ENCODE results near the gene HMOX2. TPM values are rescaled to one million over a fixed set of nuclear protein-coding genes. Genes with fewer than 3 reads are reported as not detected.

The HMOX2 gene
- total and polyA plus RNA-seq, 2 of the 13 experiments (the other 11 are each of a cell fraction or from before 2014, with no cell fraction given), result 60.3 to 70.4 TPM

GRCh38 chr16:4477966-4478365 is 1.8 kb downstream of the HMOX2 start:
- ATAC-seq, result no peak
- peaks cover 31% of the 10 kb centered on the region for H3K79me2 ChIP-seq (ENCODE audit: insufficient read depth, low read length)
- TSS peak; percentile 40 for BruUV-seq (replicated peaks)

More at GRCh38 chr16:4477966-4478365, 1.8 kb downstream of the HMOX2 start:
- TF ChIP-seq SRSF9 (IDR thresholded peaks at IDR 0.05; ENCODE audit: borderline replicate concordance, insufficient read depth, low read depth, low read length, poor library complexity, severe bottlenecking) (no peak), ZNF879 (CRISPR knock-in tag; IDR thresholded peaks at IDR 0.05) (no peak), ZNF672 (CRISPR knock-in tag; IDR thresholded peaks at IDR 0.05) (no peak), ZNF709 (CRISPR knock-in tag; IDR thresholded peaks at IDR 0.05) (no peak), JUND (CRISPR knock-in tag; IDR thresholded peaks at IDR 0.05) (no peak), ZFAT (CRISPR knock-in tag; conservative IDR thresholded peaks at IDR 0.05) (no peak), RELA (CRISPR knock-in tag; IDR thresholded peaks at IDR 0.05) (no peak), ATF3 (CRISPR knock-in tag; IDR thresholded peaks at IDR 0.05) (no peak), CTCF (CRISPR knock-in tag; IDR thresholded peaks at IDR 0.05) (peak; percentile 35; the same call in 1 of the 2 replicates), FOSL2 (CRISPR knock-in tag; IDR thresholded peaks at IDR 0.05) (peak; percentile 61), DMAP1 (CRISPR knock-in tag; IDR thresholded peaks at IDR 0.05) (0 out of 2 replicates have a peak, but pooled peaks have one; percentile 5), MBNL3 (CRISPR knock-in tag; conservative IDR thresholded peaks at IDR 0.05) (no peak), CHCHD3 (CRISPR knock-in tag; IDR thresholded peaks at IDR 0.05) (no peak), RAD51 (IDR thresholded peaks at IDR 0.05; ENCODE audit: borderline replicate concordance) (no peak), DPF2 (CRISPR knock-in tag; IDR thresholded peaks at IDR 0.05; ENCODE audit: borderline replicate concordance, low read depth) (no peak), GLMP (CRISPR knock-in tag; IDR thresholded peaks at IDR 0.05; ENCODE audit: borderline replicate concordance) (no peak)
- Histone ChIP-seq H3K9ac (ENCODE audit: insufficient read depth, low read depth, low read length) (peak overlapping the region; percentile 36; the same call in 1 of the 2 replicates), H3K4me3 (replicated peaks in 1 of 3; ENCODE audit: insufficient read depth in 1 of 3, low read depth in 2 of 3, low read length in 3 of 3) (peak overlapping the region in 2 of 3 experiments; percentile 70 to 90; a peak in 5 of 6 replicates), H3K27me3 (ENCODE audit: control insufficient read depth in 1 of 2, insufficient read depth in 2 of 2, low read length in 2 of 2) (no peaks in the 10 kb centered on the region), H3K4me2 (ENCODE audit: low read depth, low read length) (peak overlapping the region; percentile 91), H3K9me3 (ENCODE audit: low read length) (no peaks in the 10 kb centered on the region), H3K36me3 (replicated peaks in 1 of 2; ENCODE audit: control insufficient read depth in 1 of 2, insufficient read depth in 2 of 2, low read length in 2 of 2) (no peaks in the 10 kb centered on the region), H4K20me1 (ENCODE audit: insufficient read depth, low read length) (no peaks in the 10 kb centered on the region), H2AFZ (ENCODE audit: low read length) (no peak overlapping the region), H3K4me1 (ENCODE audit: insufficient read depth, low read length) (peaks cover 48% of the 10 kb centered on the region), H3K27ac (ENCODE audit: extremely low read length, insufficient read depth, low read length) (no peak overlapping the region)
- DNase-seq (ENCODE audit: low spot score), result no peak
- CTCF ChIA-PET (ENCODE audit: low intra/inter-chr PET ratio, low total read pairs), result interaction anchor here (1.4 kb wide), 1 partner anchor 71 kb away, joined by 3 read pairs; no protein-coding TSS in a partner anchor
- 82% methylated on average over 2 of the region's 2 CpGs for WGBS (ENCODE audit: low lambda C conversion rate)
- intact Hi-C loops (cut with micrococcal nuclease; ENCODE audit: unreplicated experiment) (loop anchor here (5.0 kb wide), 1 partner anchor 51 kb away; the partner anchor contains the start of gene DNAJA3), in situ Hi-C loops (cut with HindIII; ENCODE audit: extremely low pct_ligation_motif_present, low pct_unique_long_range_greater_than_20kb) (no loop called here)
- POLR2A ChIA-PET, result interaction anchor here (1.2 to 10.7 kb wide), 2 partner anchors 17 to 18 kb away, joined by 3 to 175 read pairs; no protein-coding TSS in a partner anchor
- FAIRE-seq, result no peak
